ENCODE results near the gene PDIA4.
"Not testable (repeated sequence)": the region's sequence is repeated elsewhere in the genome, so short reads cannot be mapped to it uniquely, and the experiment has no call there.

The PDIA4 gene

DNA sequence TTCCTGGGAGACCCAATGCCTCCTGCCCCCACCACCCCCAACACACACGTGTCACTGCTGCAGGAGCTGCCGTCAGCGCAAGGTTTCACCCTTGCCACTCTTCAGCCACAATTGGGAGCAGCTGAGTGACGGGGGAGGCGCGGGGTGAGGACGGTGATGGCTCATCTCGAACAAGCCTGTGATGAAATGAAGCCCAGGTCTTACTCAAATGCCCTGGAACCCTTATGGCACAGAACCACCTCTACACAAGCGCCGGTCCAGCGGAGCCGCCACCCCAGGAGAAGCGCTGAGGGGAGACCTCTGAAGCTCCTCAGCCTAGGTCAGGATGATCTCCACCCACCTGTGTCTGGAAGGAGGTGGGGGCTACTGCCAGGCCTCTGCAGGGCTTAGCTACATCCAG, 25.7 kb downstream of the PDIA4 start:
- DNase-seq: no peak

- no peak for DNase-seq
Observed at GRCh38 chr7:149001427-149002068, 26.8 kb downstream of the PDIA4 start.

GRCh38 chr7:149000961-149001360, 27.3 kb downstream of the PDIA4 start:
- no peak for DNase-seq

- no peak for DNase-seq
Observed at GRCh38 chr7:148999192-148999591, 29.1 kb downstream of the PDIA4 start.

GRCh38 chr7:148997497-148997896, 30.8 kb downstream of the PDIA4 start:
- no peak for DNase-seq

DNA sequence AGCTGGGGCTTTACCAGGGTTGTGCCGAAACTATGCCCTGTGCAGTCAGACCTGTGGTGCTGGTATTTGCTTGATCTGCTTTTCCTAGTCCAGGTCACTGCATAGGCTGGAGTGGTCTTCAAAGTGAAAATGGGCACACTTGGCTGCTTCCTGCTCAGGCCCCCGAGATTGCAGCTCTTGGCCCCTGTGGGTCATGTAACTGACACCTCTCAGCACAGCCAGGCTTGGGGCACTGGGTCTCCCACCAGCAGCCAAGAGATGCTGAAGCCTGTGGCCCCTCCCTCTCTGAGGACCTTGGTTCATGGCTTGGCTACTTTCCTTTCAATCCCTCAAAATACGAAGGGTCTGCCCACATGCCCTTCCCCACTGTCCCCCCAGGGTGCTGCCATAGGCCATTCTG, 33.7 kb downstream of the PDIA4 start:
- DNase-seq: no peak

GRCh38 chr7:148993193-148993592, 35.1 kb downstream of the PDIA4 start:
- no peak for DNase-seq

GRCh38 chr7:148991536-148991935, 36.8 kb downstream of the PDIA4 start:
- no peak for DNase-seq

DNA sequence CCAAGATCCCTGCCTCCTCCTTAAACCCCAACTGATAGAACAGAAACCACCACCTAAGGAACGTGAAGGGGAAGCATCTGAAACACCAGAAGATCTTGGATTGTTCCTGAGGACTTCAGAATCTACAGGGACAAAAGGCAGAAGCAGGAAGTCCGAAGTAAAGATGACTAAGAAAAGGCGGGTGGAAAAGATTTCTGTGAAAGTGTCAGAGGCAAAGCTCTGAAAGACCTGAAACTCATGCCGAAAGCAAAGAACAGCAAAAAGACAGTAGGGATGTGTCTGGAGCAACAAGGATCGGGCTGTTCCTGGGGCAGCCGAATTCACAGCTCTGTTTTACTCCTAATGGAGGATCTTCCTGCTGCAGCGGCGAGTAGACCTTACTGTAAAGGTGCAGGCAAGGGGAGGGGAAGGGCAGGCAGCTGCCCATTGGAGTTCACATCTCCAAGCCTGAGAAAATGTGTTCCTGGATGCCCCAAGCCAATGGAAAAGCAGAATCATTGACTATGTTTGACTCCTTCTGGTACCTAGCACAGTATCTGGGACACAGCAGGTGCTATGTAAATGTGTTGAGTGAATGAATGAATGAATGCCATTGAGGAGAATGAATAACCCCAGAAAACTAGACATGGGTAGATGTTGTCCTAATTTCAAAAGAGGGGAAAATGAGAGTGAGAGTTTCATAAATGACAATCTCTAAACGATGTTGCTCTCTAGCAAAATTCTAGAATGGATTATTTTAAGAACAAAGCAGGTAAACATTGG, 40.4 kb downstream of the PDIA4 start:
- peak; percentile 24 for DNase-seq

DNA sequence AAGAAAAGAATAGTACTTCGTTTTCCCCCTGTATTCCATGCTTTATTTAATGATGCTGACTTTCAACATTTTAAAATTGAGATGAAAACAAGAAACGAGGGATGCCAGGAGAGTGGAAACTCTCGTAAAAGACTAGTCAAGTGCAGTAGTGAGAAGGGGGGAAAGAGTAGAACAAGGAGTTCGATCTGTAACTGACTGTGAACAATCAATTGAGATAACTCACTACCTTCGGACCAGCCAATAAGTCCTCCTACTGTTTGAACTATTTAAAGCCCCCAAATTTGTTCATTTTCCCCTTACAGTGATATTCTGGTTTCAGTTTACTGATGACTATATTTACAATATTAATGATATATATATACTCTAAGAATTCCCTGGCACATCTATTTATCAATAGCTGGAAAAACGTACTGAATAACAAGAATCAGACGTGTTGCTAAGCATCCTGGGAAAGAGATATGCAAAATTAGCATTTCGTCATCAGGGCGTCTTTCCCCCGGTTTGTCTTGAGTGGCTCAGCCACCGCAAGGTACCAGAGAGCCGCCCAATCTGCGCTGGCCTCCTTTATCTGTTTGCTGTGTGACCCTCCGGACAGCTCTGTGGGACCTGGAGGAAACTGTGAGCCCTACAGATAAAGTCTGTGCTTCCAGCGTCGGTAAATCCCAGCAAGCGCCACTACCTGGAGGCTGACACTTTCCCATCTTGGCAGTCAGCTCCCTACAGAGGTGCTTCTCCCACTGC, 41.1 kb downstream of the PDIA4 start:
- DNase-seq: peak; percentile 90

DNA sequence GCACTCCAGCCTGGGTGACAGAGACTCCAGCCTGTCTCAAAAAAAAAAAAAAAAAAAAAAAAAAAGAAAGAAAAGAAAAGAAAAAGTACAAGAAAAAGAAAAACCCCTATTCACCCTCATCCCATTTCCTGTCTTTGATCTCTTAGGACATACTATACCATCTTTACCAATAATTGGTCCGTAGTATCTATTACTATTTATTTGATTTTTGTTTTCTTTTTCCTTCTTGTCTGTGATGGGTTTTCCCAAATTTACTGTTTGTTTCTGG, 41.6 kb downstream of the PDIA4 start:
- DNase-seq: no peak

GRCh38 chr7:148983200-148984146, 44.8 kb downstream of the PDIA4 start:
- peak; percentile 86 for DNase-seq

GRCh38 chr7:148982654-148983199, 45.6 kb downstream of the PDIA4 start:
- DNase-seq: no peak

- DNase-seq: no peak
Observed at GRCh38 chr7:148979827-148980226, 48.5 kb downstream of the PDIA4 start.

- not testable (repeated sequence) for DNase-seq
Observed at GRCh38 chr7:148979072-148979471, 49.2 kb downstream of the PDIA4 start.

DNA sequence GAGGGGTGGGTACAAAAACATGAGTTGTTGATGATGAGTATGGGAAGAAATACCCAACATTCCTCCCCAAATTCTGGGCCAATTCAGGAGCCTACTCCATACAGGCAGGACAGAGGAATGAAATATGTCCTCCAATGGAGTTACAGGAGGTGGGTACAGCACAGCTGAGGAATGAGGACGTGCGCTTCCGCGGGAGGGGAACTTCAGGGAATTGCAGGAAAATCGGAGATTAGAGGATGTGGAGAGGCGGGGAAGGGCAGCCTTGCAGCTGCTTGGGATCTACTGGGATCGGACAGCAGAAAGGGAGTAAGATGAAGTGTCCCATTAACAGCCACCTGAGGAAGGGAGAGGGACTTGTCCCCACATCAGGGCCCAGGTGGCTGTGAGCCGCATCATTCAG, 50.2 kb downstream of the PDIA4 start:
- DNase-seq: no peak

DNA sequence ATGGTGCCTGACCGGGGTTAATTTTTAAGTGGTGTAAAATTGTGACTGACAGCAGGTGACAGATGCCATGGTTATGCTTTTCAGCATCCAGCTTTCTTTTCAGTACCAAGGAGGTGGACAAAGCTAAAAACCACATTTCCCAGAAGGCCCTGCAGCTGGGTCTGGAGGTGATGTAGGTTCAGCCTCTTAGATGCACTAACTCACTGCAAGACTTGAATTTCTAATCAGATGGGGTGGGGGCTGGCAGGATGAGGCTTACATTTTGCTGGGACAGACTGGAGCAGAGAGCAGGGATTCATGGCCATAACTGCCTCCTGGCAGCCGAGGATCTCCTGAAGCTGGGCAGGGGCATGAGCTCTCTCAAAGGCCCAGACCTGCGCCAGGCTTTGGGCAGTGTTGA, 52.4 kb downstream of the PDIA4 start:
- no peak for DNase-seq

GRCh38 chr7:148973256-148973655, 55.0 kb downstream of the PDIA4 start:
- no peak for DNase-seq

GRCh38 chr7:148972375-148972774, 55.9 kb downstream of the PDIA4 start:
- no peak for DNase-seq

GRCh38 chr7:148967602-148968001, 60.7 kb downstream of the PDIA4 start:
- DNase-seq: no peak

DNA sequence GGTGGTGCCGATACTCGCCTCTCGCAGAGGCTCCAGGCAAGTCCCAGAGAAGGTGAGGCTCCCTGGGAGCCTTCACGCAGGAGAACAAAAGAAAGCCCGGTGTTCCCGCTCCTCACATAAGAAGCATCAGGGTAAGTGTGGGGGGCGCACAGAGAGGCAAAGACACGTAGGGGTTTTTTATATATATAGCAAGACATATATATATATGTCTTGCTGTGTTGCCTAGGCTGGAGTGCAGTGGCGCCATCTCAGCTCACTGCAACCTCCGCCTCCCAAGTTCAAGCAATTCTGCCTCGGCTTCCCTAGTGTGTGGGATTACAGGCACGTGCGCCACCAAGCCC, 61.3 kb downstream of the PDIA4 start:
- DNase-seq: no peak

DNA sequence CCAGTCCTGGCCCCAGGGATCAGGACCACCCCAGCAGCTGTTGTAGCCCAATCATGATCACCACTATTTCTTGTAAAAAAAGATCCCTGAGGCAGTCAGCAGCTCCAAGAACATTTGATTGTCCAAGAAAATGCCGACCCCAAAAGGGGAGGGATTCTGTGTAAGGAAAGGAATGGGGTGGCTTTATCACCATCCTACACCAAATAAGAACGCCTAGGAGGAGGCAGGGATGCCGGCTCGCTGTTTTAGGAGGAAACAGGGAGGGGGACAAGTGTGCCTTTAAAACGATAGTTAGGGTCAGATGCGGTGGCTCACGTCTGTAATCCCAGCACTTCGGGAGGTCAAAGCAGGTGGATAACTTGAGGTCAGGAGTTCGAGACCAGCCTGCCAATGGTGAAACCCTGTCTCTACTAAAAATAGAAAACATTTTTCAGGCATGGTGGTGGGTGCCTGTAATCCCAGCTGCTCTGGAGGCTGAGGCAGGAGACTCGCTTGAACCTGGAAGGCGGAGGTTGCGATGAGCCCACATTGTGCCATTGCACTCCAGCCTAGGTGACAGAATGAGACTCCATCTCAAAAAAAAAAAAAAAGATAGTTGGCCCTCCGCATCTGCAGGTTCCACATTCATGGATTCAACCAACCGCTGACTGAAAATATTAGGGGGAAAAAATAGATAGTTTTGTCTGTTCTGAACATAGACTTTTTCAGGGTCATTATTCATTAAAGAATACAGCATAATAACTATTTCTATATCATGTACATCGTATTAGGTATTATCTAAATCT, 63.6 kb downstream of the PDIA4 start:
- no peak for DNase-seq

Data from activated CD4-positive, alpha-beta T cell treated with anti-CD3 and anti-CD28 coated beads, Interleukin-2, amount 50 U/mL, for 16 hours (primary cell).